NCI-H2081 (cell line): Measurements from ENCODE around the gene CCDC177.
A peak's percentile ranks its signal among the peaks of the same experiment; 100 is the strongest.

Experiments used
- DNase-seq, 2 experiments: peaks; one replicate each; lab custom pipeline; 2025; lab: John Stamatoyannopoulos, UW

Gene CCDC177

DNA sequence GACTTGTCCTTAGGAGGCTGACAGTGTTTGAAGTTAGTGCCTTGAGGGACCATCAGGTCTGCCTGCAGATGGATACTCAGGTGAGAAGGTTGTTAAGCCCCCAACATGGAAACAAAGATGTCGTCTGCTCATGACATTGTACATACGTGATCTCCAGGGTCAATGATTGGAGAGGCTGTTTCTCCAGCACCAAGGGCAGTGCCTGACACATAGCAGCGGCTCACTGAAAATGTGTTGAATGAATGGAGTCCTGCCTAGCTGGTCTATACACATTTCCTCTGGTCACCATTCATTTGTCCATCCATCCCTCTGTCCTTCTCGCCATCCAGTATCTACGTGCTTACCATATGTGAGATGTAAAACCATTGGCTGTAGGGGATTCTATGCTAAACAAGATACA lies 7.1 kb downstream of the CCDC177 start:
- DNase-seq = no peak

DNA sequence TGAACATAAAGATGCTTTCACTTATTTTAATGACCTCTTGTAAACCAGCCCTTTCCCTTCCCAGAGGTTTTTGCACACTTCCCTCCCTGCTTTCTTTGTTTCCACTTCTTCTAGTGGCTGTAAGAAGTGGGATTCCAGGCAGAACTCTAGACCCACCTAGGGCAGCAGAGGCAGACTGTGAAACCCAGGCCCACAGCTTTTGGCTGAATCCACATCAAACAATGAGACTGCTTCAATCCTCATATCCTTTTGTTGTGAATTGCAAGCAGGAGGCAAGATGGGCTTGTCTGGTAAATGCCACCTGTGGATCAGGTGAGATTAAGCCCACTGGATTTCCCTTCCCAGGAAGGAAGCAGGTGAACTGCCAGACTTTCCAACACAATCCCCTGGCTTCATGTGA lies 12.8 kb downstream of the CCDC177 start:
- no peak for DNase-seq

DNA sequence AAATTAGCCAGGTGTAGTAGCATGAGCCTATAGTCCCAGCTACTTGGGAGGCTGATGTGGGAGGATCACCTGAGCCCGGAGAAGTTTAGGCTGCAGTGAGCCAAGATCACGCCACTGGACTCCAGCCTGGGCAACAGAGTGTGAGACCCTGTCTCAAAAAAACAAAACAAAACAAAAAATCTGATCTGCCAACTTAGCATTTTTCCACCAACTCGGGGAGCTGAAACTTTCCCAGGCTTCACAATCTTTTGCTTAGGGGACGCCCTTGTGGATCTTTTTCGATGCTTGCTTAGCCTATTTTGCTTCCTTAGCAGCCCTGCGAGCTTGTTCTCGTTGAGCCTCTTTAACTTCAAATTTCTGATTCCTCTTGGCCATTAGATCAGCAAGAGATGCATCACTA lies 13.8 kb downstream of the CCDC177 start:
- DNase-seq = no peak

DNA sequence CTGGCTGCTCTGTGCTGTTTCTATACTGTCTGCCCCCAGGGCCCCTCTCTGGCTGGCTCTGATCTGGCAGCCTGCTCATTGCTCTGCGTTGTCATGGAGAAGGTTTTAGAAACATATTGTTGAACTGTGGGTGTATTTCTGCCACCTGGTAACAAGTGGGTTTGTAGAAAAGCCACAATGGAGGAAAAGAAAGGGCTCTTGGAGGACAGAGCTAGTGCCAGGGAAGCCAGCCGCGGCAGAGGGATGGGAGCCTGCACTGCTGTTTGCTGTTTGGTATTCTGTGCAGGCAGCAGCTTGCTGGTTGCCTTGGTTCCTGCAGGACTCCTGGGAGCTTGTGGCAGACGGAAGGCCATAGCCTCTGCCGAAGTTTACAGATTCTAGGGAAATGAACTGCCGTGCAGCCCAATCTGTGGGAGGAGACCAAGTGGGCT lies 15.1 kb downstream of the CCDC177 start:
- DNase-seq = peak; percentile 77 to 83

DNA sequence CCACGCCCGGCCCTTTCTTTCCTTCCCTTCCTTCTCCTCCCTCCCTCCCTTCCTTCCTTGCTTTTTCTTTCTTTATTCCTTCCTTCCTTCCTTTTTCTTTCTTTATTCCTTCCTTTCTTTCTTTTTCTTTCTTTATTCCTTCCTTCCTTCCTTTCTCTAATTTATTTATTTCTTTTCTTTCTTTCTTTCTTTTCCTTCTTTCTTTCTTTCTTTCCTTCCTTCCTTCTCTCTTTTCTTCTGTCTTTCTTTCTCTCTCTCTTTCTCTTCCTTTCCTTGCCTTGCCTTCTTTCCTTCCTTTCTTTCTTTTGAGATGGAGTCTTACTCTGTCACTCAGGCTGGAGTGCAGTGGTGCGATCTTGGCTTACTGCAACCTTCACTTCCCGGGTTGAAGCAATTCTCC lies 15.9 kb downstream of the CCDC177 start:
- DNase-seq = no peak

DNA sequence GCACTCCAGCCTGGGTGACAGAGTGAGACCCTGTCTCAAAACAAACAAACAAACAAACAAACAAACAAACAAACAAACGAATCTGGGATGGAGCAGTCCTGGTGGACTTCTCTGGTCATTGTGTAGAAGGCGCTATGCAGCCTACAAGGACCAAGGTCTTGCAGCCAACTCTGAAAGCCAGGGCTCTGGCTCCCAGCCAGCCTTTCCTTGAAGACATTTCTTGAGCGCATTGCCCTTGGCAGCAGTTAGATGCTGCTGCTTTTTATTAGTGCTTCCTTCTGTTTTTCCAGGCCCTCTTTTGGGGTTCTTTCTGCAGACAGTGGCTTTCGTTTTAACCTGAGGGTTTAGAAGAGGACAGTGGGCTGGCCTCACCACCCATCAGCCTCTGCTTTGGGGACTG lies 20.2 kb downstream of the CCDC177 start:
- no peak for DNase-seq

DNA sequence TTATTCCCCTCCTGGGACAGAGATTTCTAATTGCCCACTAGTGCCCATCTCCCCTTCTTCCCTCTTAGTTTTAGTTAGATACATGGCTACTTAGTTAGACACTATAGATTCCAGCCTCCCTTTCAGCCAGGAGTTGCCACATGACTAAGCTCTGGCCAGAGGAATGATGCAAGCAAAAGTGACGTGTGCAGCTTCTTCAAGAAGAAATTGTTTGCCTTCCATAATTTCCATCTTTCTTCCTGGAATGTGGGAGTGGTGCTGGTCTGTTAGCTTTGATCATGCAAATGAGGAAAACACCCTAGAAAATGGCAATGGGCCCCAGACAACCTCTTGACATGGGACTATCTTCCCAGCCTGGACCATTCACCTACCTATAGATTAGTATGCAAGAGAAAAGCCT lies 21.4 kb downstream of the CCDC177 start:
- DNase-seq = no peak

DNA sequence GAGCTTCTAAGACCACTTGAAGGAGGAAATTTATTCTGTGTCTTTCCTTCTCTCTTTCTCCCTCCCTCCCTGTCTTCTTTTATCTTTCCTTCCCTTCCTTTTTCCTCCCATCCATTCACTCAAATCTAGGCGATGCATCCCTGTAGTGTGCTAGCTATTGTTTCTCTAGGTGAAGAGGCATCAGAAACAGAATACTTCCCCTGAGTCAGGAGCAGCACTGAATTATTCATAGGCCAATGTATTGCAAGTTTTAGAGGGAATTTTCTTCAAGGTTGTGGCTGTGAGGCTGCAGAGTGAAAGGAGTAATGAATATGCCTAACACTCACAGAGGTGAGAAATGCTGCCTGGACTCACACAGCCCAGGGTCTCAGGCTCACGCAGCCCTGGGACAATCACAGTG lies 23.2 kb downstream of the CCDC177 start:
- DNase-seq = no peak

DNA sequence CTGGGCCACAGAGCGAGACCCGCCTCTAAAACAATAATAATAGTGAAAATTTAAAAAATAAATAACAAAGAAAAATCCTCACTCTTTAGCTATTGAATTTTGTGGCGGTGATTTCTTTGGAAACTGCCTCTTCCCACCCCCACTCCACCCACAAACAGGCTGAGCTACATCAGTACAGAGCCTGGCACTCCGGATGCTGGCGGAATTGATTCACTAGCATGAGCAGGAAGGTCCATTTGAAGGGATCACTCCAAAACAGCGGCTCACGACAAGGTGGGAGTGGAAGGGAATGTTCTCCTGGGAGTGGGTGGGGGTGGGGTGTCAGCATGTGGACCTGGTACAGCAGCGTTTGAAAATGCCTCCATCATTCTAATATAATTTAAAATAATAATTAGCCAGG lies 26.1 kb downstream of the CCDC177 start:
- no peak for DNase-seq

DNA sequence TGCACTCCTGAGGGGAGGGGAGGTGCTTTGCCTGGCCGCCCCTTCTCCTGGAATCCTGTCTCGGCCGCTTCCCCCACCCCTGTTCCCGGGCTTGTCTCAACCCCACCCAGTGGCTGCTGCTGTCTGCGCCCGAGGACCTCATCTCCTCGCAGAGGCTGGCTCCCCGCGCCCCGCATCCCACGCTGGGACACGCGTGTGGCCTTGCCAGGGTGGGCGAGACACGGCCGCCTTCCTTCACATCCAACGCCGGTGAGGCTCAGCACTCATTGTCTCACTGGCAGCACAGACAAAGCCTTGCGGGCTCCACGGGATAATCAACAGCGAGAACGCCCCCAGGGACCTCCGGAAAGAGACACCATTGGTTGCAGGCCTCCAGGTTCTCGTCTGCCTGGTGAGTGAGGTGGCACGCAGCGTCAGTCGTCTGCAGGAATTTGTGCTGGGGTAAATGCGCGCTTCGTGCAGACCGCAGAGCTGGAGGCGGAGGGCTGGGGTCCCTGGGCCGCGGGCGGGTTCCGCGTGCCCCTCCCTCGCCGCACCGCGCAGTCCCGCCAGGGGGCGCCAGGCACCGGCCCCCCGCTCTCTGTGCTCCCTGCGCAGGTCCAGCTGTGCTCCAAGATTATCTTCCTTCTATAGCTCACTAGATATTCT lies 26.8 kb downstream of the CCDC177 start:
- no peak for DNase-seq

DNA sequence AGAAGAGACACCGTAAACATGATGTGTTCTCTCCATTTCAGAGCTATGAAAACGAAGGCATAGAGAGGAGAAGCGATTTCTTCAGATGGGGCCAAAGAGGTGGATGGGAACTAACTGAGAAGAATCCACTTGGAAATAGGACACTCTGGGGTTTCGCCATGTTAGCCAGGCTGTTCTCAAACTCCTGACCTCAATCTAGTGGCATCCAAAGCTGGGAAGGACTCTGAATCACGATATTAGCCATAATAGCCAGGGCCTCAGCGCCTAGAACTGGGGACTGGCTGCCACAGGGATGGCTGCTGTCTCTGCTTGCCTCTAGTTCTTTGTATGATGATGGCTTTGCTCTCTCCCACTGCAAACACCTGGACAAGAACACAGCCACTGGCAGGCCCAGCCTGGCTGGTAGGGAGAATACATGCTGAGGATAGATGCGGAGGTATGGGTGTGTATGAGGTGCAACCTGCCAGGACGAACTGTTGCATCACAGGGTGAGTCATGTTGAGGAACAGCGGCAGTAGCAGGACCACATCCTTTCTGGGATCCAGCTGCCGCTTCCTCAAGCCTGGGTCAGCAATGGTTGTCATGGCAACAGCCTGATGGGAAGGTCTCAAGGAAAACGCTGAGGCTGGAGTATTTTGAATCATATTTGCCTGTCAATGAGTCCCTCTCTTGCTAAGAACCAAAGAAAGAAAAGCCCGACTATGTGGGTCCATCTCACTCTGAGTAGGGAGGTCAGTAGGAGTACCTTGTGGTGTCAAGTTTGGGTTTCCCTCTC lies 31.1 kb downstream of the CCDC177 start:
- DNase-seq = no peak

DNA sequence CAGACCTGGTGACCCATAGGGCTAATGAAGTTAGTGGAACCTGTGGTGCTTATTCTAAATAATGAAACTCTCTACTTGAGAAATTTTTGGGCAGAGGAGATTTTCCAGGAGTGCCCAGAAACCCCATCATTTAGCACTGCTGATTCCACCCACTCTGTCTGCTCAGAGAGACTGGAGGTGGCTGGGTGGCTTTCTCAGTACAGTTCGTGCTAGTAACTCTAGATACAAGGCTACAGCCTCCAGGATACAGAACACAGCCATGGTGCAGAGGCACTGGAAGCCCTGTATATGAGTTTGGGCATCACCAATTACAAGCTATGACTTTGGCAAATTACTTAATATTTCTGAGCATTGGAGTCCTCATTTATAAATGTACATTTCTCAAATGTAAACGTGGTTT lies 32.4 kb downstream of the CCDC177 start:
- DNase-seq = no peak

DNA sequence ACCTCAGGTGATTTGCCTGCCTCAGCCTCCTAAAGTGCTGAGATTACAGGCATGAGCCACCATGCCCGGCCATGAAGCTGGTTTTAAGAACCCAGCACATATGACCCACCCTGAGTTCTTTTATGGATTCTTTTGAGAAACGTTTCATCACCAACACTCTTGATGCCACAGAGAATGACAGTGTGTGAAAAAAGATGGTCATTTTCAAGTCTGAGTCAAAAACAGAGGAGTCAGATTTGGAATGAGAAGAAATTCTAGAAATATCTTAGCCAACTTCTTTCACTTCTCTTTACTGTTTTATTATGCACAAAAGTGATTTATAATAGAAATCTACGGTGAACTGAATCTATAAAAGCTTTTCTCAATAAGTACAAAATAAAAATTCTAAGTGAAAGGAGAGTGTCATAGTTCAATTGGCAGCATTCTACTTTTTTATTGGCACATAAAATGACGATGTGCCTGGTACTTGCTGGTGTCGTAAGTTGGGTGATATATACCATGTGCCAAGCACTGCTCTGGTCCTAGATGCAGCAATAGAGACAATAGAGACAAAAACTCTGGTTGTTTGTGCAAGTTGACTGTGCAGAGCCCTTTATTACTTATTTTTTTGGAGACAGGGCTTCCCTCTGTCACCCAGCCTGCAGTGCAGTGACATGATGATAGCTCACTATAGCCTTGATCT lies 33.9 kb downstream of the CCDC177 start:
- no peak for DNase-seq

DNA sequence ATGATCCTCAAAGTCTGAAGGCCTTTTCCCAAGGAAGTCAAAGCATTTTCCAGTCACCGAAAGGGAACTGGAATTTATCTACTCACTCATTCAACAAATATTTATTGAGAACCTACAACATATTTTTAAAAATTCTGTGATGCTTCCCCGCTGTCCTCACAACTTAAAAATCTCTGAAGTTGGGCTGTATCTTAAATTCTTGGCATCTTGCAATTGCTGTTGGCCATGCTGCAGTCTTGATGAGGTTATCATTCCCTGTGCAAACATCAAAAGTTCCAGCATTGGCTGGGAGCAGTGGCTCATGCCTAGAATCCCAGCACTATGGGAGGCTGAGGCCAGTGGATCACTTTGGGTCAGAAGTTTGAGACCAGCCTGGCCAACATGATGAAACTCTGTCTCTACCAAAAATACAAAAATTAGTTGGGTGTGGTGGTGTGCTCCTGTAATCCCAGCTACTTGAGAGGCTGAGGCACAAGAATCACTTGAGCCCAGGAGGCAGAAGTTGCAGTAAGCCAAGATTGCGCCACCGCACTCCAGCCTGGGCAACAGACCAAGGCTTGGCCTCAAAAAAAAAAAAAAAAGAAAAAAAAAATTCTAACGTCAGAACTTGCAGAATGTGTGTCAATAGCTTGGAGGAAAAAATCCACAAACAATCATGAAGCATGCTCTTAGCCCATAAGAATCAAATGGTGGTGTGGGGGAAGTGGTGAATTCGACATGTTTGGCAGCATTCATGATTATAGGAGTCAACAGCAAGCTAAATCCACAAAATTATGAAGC lies 34.9 kb downstream of the CCDC177 start:
- no peak for DNase-seq

DNA sequence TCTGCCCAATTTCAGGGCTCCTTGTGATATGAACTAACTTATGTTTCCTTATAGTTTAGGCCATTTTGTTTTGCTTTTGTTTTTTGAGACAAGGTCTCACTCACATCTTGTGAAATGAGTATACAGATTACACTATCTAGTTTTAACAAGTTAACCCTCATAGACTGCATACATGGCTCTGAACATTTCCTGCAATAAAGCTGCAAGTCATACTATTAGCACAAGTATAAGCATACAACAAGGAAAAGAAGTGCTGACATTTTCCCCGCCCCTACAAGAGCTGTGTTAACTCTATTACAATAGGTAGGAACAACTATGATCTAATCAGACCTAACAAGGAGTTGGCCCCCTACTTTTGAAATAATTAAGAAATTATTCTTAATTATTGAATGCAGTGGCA lies 35.9 kb downstream of the CCDC177 start:
- no peak for DNase-seq

DNA sequence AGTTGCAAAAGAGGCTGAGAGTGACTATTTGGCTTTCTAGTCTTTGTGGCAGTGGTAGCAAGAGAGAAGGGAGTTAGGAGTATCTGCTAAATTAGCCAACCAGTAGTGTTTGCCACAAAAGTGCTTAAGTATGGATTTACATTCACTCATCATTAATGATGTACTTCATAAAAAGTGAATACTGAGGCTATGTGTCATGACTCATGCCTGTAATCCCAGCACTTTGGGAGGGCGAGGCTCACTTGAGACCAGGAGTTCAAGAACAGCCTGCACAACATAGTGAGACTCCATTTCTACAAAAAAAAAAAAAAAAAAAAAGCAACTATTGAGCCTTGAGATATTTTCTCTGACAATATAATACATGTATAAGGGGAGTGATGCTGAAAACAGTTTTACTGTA lies 36.8 kb downstream of the CCDC177 start:
- DNase-seq = no peak

DNA sequence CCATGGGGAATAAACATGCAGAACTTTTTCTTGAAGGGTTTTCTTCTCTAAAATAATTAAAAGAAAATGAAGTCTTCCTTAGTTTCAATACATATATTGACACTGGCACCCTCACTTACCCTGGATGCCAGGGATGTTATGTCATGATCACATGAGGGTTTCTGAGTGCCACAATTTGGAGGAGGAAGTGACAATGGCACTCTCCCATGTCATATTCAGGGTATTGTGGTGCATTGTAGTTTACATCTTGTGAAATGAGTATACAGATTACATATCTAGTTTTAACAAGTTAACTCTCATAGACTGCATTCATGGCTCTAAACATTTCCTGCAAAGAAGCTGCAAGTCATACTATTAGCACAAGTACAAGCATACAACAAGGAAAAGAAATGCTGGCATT lies 37.7 kb downstream of the CCDC177 start:
- DNase-seq = no peak

DNA sequence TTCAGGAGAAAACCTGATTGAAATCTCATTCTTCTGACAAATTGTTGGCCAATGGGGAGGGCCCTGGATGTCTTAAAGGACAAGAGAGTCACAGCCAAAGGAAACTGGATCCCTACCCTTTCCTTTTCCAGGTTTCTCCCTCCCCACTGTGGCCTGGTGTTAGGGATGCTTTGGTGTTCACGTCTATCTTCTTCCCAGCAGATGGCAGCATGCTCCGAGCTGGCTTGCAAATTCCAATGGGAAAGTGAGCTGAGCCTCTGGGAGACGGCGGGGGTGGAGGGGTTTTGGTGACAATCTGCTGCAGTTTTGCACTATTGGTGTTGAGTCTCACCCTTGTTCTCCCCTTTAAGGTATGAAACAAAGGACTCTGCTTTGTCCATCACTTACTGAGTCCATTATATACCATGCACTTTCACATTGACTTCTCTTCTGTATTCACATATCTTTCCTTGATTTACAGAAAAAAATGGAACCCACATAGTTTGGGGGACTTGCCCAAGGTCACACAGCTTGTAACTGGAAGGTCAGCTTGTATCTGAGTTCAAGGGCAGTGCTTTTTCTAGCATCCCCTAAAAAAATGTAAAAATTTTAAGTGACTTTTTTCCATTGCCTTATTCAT lies 39.3 kb downstream of the CCDC177 start:
- DNase-seq = peak; percentile 66 to 73

DNA sequence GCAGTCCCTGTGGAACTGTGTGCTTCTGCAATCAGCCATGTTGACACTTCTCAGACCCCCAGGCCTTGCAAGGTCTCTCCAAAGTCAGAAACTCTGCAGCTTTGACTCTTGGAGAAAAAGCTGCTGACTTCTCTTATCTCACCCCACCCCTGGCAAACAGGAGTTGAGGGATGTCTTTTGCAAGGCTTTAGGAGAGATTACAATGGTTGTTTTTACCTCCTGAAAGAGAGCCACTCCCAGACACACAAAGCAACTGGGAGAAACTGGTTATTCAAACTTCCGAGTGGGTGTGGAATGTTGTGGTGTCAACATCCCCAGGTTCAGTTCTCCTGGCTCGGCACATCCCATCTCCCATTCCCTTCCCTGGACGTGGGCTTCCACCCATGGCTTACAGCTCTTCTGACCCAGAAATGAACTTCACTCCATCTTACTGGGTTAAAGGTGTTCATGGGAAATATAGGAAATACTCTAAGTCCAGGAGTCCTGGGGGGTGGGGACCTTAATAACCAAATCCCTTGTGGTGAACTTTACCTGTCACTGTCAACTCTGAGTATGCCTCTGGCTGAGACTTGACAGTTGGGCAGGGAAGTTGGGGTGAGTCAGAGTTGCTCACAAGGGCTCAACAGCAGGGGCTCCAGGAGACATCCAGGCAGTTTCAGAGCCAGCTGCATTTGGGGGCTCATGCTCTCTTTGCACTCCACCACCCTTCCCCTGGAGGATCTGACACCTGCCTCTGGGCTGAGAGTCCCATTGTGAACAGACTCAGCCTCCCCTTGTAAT lies 41.9 kb downstream of the CCDC177 start:
- no peak for DNase-seq

DNA sequence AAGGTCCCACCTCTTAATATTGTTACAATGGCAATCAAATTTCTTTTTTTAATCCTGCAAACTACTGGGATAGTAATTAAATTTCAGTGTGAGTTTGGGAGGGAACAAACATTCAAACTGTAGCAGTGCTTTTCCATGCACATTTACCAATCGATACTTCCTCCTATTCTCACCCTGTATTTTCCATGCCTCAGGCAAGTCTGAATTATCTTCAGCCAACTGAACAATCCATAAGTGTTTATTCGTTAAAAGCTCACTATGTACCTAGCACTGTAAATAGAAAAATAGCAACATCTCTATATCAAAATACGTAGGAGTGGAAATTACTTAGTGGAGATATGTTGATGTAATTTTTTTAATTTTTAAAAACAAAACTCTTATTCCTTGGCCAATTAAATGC lies 43.5 kb downstream of the CCDC177 start:
- DNase-seq = peak in 1 of 2 experiments; percentile 8

DNA sequence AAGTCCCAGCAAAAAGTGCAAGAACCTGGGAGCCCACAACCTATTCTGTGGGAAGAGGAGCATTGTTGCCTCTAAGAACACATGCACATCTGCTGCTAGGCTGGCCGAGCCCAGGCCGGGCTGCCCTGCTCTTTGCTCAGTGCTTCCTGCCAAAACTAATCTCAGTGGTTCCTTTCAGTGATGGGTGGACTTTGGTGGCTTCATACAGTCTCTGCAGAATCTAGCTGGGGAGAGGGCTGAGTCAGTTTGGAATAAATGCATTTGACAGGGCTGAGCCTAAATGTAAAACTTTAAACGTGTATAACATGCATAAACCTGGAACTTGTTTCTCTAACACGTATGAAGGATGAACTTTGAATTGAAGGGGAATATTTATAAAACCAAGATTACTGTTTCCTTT lies 44.6 kb downstream of the CCDC177 start:
- DNase-seq = no peak
